ENCODE data around the gene C19orf44.
"Not testable (repeated sequence)": the region's sequence is repeated elsewhere in the genome, so short reads cannot be mapped to it uniquely, and the experiment has no call there.

Gene C19orf44

GRCh38 chr19:16495982-16496612 is at the start of gene C19orf44, which contains the start of gene CALR3:
Gene C19orf44, plus strand, starts transcription at chr19:16496394. Its CDS starts 4,399 bp downstream, at chr19:16500793.
Gene CALR3, minus strand, starts transcription at chr19:16496167. Its CDS starts 38 bp downstream, at chr19:16496129.
- DNase-seq (ENCODE audit: low read depth, low spot score): peak; percentile 98

- DNase-seq (ENCODE audit: low read depth, low spot score): no peak
These were observed 49.3 kb upstream of the C19orf44 start for GRCh38 chr19:16446724-16447368.

- not testable (repeated sequence) for DNase-seq (ENCODE audit: low read depth, low spot score)
These were observed 47.3 kb upstream of the C19orf44 start for GRCh38 chr19:16448872-16449271.

GRCh38 chr19:16449330-16449961 is 46.7 kb upstream of the C19orf44 start:
- DNase-seq (ENCODE audit: low read depth, low spot score): peak; percentile 2

GRCh38 chr19:16452325-16452724 is 43.9 kb upstream of the C19orf44 start:
- DNase-seq (ENCODE audit: low read depth, low spot score): no peak

GRCh38 chr19:16454351-16454918 is 41.8 kb upstream of the C19orf44 start:
- no peak for DNase-seq (ENCODE audit: low read depth, low spot score)

- no peak for DNase-seq (ENCODE audit: low read depth, low spot score)
These were observed 40.7 kb upstream of the C19orf44 start for GRCh38 chr19:16455489-16455888.

GRCh38 chr19:16456652-16457194 is 39.5 kb upstream of the C19orf44 start:
- DNase-seq (ENCODE audit: low read depth, low spot score): no peak

- no peak for DNase-seq (ENCODE audit: low read depth, low spot score)
These were observed 38.8 kb upstream of the C19orf44 start for GRCh38 chr19:16457195-16457953.

- DNase-seq (ENCODE audit: low read depth, low spot score): no peak
These were observed 38.3 kb upstream of the C19orf44 start for GRCh38 chr19:16457954-16458331.

- no peak for DNase-seq (ENCODE audit: low read depth, low spot score)
These were observed 37.5 kb upstream of the C19orf44 start for GRCh38 chr19:16458391-16459341.

GRCh38 chr19:16459680-16460079 is 36.5 kb upstream of the C19orf44 start:
- no peak for DNase-seq (ENCODE audit: low read depth, low spot score)

- DNase-seq (ENCODE audit: low read depth, low spot score): no peak
These were observed 35.7 kb upstream of the C19orf44 start for GRCh38 chr19:16460454-16460853.

- DNase-seq (ENCODE audit: low read depth, low spot score): no peak
These were observed 34.6 kb upstream of the C19orf44 start for GRCh38 chr19:16461630-16462051.

GRCh38 chr19:16462757-16463250 is 33.4 kb upstream of the C19orf44 start:
- no peak for DNase-seq (ENCODE audit: low read depth, low spot score)

GRCh38 chr19:16463341-16463990 is 32.7 kb upstream of the C19orf44 start:
- DNase-seq (ENCODE audit: low read depth, low spot score): no peak

- DNase-seq (ENCODE audit: low read depth, low spot score): no peak
These were observed 32.1 kb upstream of the C19orf44 start for GRCh38 chr19:16463991-16464575.

- no peak for DNase-seq (ENCODE audit: low read depth, low spot score)
These were observed 31.0 kb upstream of the C19orf44 start for GRCh38 chr19:16465239-16465638.

- DNase-seq (ENCODE audit: low read depth, low spot score): not testable (repeated sequence)
These were observed 29.3 kb upstream of the C19orf44 start for GRCh38 chr19:16466802-16467427.
